GM12878 (cell line): Measurements from ENCODE around the gene EEFSEC. TPM values are rescaled to one million over a fixed set of nuclear protein-coding genes. Genes with fewer than 3 reads are reported as not detected.

Experiments used
- ATAC-seq: fragments of 200-7000 bp; cut with Tn5 transposase; 3 replicates; pipeline ENCODE4 v1.9.1; 2020; ENCODE audit warnings: mild to moderate bottlenecking, moderate library complexity
- BruUV-seq: library from RNA; stranded (reverse); fragments of 400-500 nt; replicated peaks from 2 replicates; lab custom pipeline; 2021; lab: Mats Ljungman, UMichigan
- CTCF ChIA-PET: fragments of 300-600 bp; sonication (Branson Sonifier 250); formaldehyde crosslinking; extraction: SDS; loops from one replicate; lab custom pipeline; 2021; ENCODE audit warnings: inconsistent platforms; lab: Yijun Ruan, JAX
- POLR2A ChIA-PET: fragments of 350-600 bp; formaldehyde crosslinking; extraction: SDS; loops from one replicate; lab custom pipeline; 2021; ENCODE audit warnings: inconsistent platforms; lab: Charles Lee
- RAD21 ChIA-PET: fragments of 300-600 bp; sonication (Branson Sonifier 250); formaldehyde crosslinking; loops from one replicate; lab custom pipeline; 2023; ENCODE audit warnings: antibody characterized with exemption; ENCODE audit not compliant: unreplicated experiment; lab: Charles Lee
- SMC1A ChIA-PET: fragments of 300-600 bp; sonication (Branson Sonifier 250); formaldehyde crosslinking; loops from one replicate; lab custom pipeline; 2023; ENCODE audit not compliant: unreplicated experiment, uncharacterized antibody; lab: Charles Lee
- DNase-seq: peaks from one replicate; pipeline ENCODE4 v3.0.0-alpha.2; 2011; ENCODE audit warnings: low read depth, low spot score
- FAIRE-seq: peaks from 3 replicates; lab custom pipeline; 2011; peaks lifted over from hg19 to GRCh38; lab: Jason Lieb, UNC
- H2AFZ ChIP-seq: 2 replicates; pipeline ENCODE4 v1.6.0; 2011; ENCODE audit warnings: low read depth, low read length, control low read depth; ENCODE audit not compliant: control insufficient read depth
- H3K27ac ChIP-seq: 2 replicates; pipeline ENCODE4 v1.5.1; 2011; ENCODE audit warnings: control low read depth; ENCODE audit not compliant: control insufficient read depth, insufficient read depth
- H3K27me3 ChIP-seq, 2 experiments: replicated peaks in 1 of 2; 2 replicates each; pipeline versions ENCODE4 v1.6.0 to v1.6.1; 2011; ENCODE audit warnings: low read length in 1 of 2; ENCODE audit not compliant: control insufficient read depth in 2 of 2, insufficient read depth in 2 of 2
- H3K36me3 ChIP-seq, 2 experiments: 2 replicates each; pipeline ENCODE4 v1.5.1; 2011; ENCODE audit warnings: low read length in 1 of 2; ENCODE audit not compliant: control insufficient read depth in 2 of 2, insufficient read depth in 2 of 2
- H3K4me1 ChIP-seq: 2 replicates; pipeline ENCODE4 v1.6.1; 2011; ENCODE audit warnings: mild to moderate bottlenecking, low read length, moderate library complexity, mixed read lengths; ENCODE audit not compliant: control insufficient read depth, insufficient read depth
- H3K4me2 ChIP-seq: 2 replicates; pipeline ENCODE4 v1.6.0; 2011; ENCODE audit warnings: control low read depth; ENCODE audit not compliant: control insufficient read depth, insufficient read depth
- H3K4me3 ChIP-seq: fragments of 200-600 bp; sonication (generic); 2 replicates; pipeline ENCODE4 v1.5.1; 2016
- H3K79me2 ChIP-seq: 2 replicates; pipeline ENCODE4 v1.6.0; 2011; ENCODE audit warnings: low read length; ENCODE audit not compliant: control insufficient read depth, insufficient read depth
- H3K9ac ChIP-seq: 2 replicates; pipeline ENCODE4 v1.8.0; 2011; ENCODE audit warnings: low read length, control low read depth, mixed read lengths; ENCODE audit not compliant: control insufficient read depth, insufficient read depth
- H3K9me3 ChIP-seq: replicated peaks from 3 replicates; pipeline ENCODE4 v1.5.1; 2011; ENCODE audit warnings: mild to moderate bottlenecking, low read length; ENCODE audit not compliant: control insufficient read depth, insufficient read depth
- H4K20me1 ChIP-seq: 2 replicates; pipeline ENCODE4 v1.6.0; 2011; ENCODE audit not compliant: control insufficient read depth, insufficient read depth
- BCL3 ChIP-seq: IDR thresholded peaks from 2 replicates; pipeline ENCODE4 v1.6.1; 2011; ENCODE audit warnings: borderline replicate concordance, low read depth, mild to moderate bottlenecking, moderate library complexity, low read length; ENCODE audit not compliant: insufficient read depth, poor library complexity, severe bottlenecking
- CREM ChIP-seq: IDR thresholded peaks from 2 replicates; pipeline ENCODE4 v1.6.1; 2014; ENCODE audit warnings: antibody characterized with exemption, low read depth
- DPF2 ChIP-seq: fragments of 450-650 bp; IDR thresholded peaks from 2 replicates; pipeline ENCODE4 v1.6.1; 2017; ENCODE audit warnings: mild to moderate bottlenecking
- ETV6 ChIP-seq, 2 experiments: fragments of 450-650 bp in 1 of 2; IDR thresholded peaks in 1 of 2; conservative IDR thresholded peaks in 1 of 2; 2 replicates each; pipeline ENCODE4 v1.6.1; 2014; ENCODE audit warnings: antibody characterized with exemption in 1 of 2, borderline replicate concordance in 1 of 2, low read depth in 1 of 2, mild to moderate bottlenecking in 1 of 2, moderate library complexity in 1 of 2
- JUNB ChIP-seq: IDR thresholded peaks from 2 replicates; pipeline ENCODE4 v1.6.1; 2016; ENCODE audit warnings: antibody characterized with exemption, mild to moderate bottlenecking
- MEF2A ChIP-seq: IDR thresholded peaks from 2 replicates; pipeline ENCODE4 v1.6.1; 2011; ENCODE audit warnings: low read depth, mild to moderate bottlenecking, low read length, moderate library complexity; ENCODE audit not compliant: insufficient read depth
- MYC ChIP-seq: IDR thresholded peaks from 2 replicates; pipeline ENCODE4 v1.6.1; 2011; ENCODE audit warnings: mild to moderate bottlenecking, low read length, moderate library complexity, inconsistent platforms; ENCODE audit not compliant: insufficient read depth, insufficient replicate concordance, insufficient read length, severe bottlenecking
- NFIC ChIP-seq: IDR thresholded peaks from 2 replicates; pipeline ENCODE4 v1.6.1; 2012; ENCODE audit warnings: low read depth, mild to moderate bottlenecking, inconsistent platforms, low read length, moderate library complexity
- NFYA ChIP-seq: IDR thresholded peaks from 2 replicates; pipeline ENCODE4 v1.6.1; 2011; ENCODE audit warnings: low read depth, mild to moderate bottlenecking, low read length, improper control_type of control experiment, borderline replicate concordance
- NFYB ChIP-seq: IDR thresholded peaks from 2 replicates; pipeline ENCODE4 v1.6.1; 2011; ENCODE audit warnings: low read depth, mild to moderate bottlenecking, low read length, improper control_type of control experiment, moderate library complexity; ENCODE audit not compliant: insufficient read depth
- POLR2A ChIP-seq: IDR thresholded peaks from 2 replicates; pipeline ENCODE4 v1.6.1; 2011; ENCODE audit warnings: low read depth, mild to moderate bottlenecking, low read length
- SRF ChIP-seq, 2 experiments: IDR thresholded peaks; 2 replicates each; pipeline ENCODE4 v1.6.1; 2011; ENCODE audit warnings: low read depth in 2 of 2, low read length in 2 of 2, mild to moderate bottlenecking in 1 of 2, moderate library complexity in 1 of 2
- TAF1 ChIP-seq: IDR thresholded peaks from 2 replicates; pipeline ENCODE4 v1.6.1; 2011; ENCODE audit warnings: mild to moderate bottlenecking, low read depth, low read length, borderline replicate concordance
- ZBTB33 ChIP-seq: fragments of 450-650 bp; IDR thresholded peaks from 2 replicates; pipeline ENCODE4 v1.6.1; 2017; ENCODE audit warnings: mild to moderate bottlenecking
- ZZZ3 ChIP-seq: IDR thresholded peaks from 2 replicates; pipeline ENCODE4 v1.6.1; 2011; ENCODE audit warnings: low read depth; ENCODE audit not compliant: control insufficient read depth, insufficient read length
- WGBS: methylation state at CpG from one replicate; pipeline ENCODE4 v1.1.6; 2016; ENCODE audit warnings: low lambda C conversion rate; ENCODE audit not compliant: insufficient replicate concordance, insufficient coverage; ENCODE audit errors: missing lambda C conversion rate; 5-methylcytosine and 5-hydroxymethylcytosine counted together
- in situ Hi-C: fragments of 300-500 bp; cut with MboI; formaldehyde crosslinking; loops from 9 replicates; pipeline ENCODE4 v1.14.3; 2018; ENCODE audit warnings: mixed read lengths
- intact Hi-C: fragments of 100-400 bp; cut with micrococcal nuclease; formaldehyde crosslinking; loops from one replicate; pipeline ENCODE4 v1.14.2; 2022; ENCODE audit not compliant: unreplicated experiment
- polyA plus RNA-seq, 11 experiments: library from polyadenylated mRNA; depleted of rRNA in 4 of 11; unstranded in 6 of 11; stranded (reverse) in 5 of 11; fragments of >200 nt; fragmentation: Nextera tagmentation in 4 of 11; fragmentation: Illumina TruSeq in 1 of 11; extraction: Ambion mirVana in 4 of 11; extraction: Trizol in 1 of 11; gene quantifications; 1 replicate in 1 of 11; 2 replicates in 10 of 11; pipeline versions ENCODE4 v1.2.1 to v1.2.3, GENCODE V29; 2011 to 2016; ENCODE audit warnings: inconsistent platforms in 2 of 11, missing spikeins in 2 of 11, low read depth in 1 of 11
- total RNA-seq, 4 experiments: library from RNA; depleted of rRNA in 3 of 4; stranded (reverse); fragments of >200 nt in 3 of 4; fragmentation: Illumina TruSeq in 1 of 4; extraction: Trizol in 1 of 4; gene quantifications; 2 replicates each; pipeline versions ENCODE4 v1.2.1 to v1.2.3, GENCODE V29; 2013 to 2021
- TF ChIP-seq, protein P1 (sequence below): IDR thresholded peaks from 2 replicates; pipeline ENCODE4 v1.6.1; 2011; ENCODE audit warnings: borderline replicate concordance, low read depth, mild to moderate bottlenecking, moderate library complexity, mixed read lengths, low read length; ENCODE audit not compliant: insufficient read depth; ENCODE audit errors: extremely low read length
- TF ChIP-seq, protein P2 (sequence below): fragments of 450-650 bp; IDR thresholded peaks from 2 replicates; pipeline ENCODE4 v1.6.1; 2016; ENCODE audit warnings: mild to moderate bottlenecking

The EEFSEC gene
- total and polyA plus RNA-seq, 10 of the 15 experiments (the other 5 are each of a cell fraction or from before 2014, with no cell fraction given), result 0.29 to 29.1 (median 16.1) TPM

- no peak for TF ChIP-seq MYC
- TF ChIP-seq ETV6 (conservative IDR thresholded peaks at IDR 0.05 in 1 of 2, IDR thresholded peaks at IDR 0.05 in 1 of 2; ENCODE audit: borderline replicate concordance in 1 of 2, low read depth in 1 of 2), result no peak
Observed at GRCh38 chr3:128392021-128392420, 238.7 kb downstream of the EEFSEC start (continued).

DNA sequence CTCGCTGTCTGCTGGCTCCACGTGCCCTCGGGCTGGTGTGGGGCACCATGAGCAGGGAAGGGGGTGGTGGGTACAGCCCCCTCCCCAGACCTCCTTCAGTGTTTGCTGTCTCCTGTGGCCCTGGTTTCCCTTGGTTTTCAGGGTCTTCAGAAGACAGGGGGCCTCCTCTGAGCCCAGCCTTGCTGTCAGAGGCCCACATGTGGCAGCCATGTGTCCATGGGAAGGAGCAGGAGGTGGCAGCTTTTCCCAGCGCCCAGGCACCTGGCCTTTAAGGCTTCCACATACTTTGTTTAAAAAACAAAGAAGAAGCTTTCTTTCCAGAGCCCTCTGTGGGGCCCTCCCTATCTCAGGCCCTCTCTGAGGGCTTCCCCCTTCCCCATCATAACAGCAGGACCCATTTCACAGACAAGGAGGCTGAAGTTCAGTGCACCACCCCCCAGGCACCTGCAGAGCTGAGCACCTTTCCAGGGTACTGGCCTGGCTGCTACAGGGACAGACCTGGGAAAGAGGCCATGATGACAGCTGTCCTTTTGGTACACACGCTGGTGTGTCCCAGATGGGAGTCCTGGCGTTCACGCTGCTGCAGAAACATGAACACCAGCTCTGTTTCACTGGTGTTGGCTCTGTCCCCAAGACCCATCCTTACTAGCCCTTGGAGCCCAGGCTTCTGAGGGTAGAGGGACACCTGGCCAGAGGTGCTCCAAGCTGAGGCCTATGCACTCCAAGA is 239.7 kb downstream of the EEFSEC start:
- BruUV-seq, result no TSS peak
- Histone ChIP-seq H3K4me3 (no peak overlapping the region), H3K79me2 (no peaks in the 10 kb centered on the region), H3K27ac (no peak overlapping the region), H3K4me1 (no peaks in the 10 kb centered on the region), H2AFZ (no peak overlapping the region), H3K9me3 (no peaks in the 10 kb centered on the region), H3K4me2 (no peak overlapping the region), H3K9ac (no peak overlapping the region), H3K27me3 (no peaks in the 10 kb centered on the region), H3K36me3 (no peaks in the 10 kb centered on the region), H4K20me1 (0 out of 2 replicates have a peak, but pooled peaks cover 2% of the 10 kb centered on the region)
- in situ Hi-C loops, result no loop called here
- WGBS, result 93% methylated on average over 7 of the region's 7 CpGs
- DNase-seq (no peak), ATAC-seq (no peak), FAIRE-seq (no peak)
- POLR2A ChIA-PET, result no interaction called here
- intact Hi-C loops, result no loop called here
- CTCF ChIA-PET, result interaction anchor here (0.7 kb wide), 1 partner anchor 150 kb away, joined by 3 read pairs; no protein-coding TSS in a partner anchor
- SMC1A ChIA-PET, result no interaction called here
- RAD21 ChIA-PET, result no interaction called here
- no peak for TF ChIP-seq NFYB
- TF ChIP-seq, protein P1, sequence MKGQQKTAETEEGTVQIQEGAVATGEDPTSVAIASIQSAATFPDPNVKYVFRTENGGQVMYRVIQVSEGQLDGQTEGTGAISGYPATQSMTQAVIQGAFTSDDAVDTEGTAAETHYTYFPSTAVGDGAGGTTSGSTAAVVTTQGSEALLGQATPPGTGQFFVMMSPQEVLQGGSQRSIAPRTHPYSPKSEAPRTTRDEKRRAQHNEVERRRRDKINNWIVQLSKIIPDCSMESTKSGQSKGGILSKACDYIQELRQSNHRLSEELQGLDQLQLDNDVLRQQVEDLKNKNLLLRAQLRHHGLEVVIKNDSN, result no peak
- TF ChIP-seq NFYA, result no peak
- TF ChIP-seq ZZZ3, result no peak
- no peak for TF ChIP-seq BCL3
- TF ChIP-seq POLR2A, result no peak
- no peak for TF ChIP-seq DPF2
- no peak for TF ChIP-seq MEF2A
- no peak for TF ChIP-seq NFIC
- TF ChIP-seq JUNB, result no peak
- no peak for TF ChIP-seq ZBTB33
- TF ChIP-seq, protein P2, sequence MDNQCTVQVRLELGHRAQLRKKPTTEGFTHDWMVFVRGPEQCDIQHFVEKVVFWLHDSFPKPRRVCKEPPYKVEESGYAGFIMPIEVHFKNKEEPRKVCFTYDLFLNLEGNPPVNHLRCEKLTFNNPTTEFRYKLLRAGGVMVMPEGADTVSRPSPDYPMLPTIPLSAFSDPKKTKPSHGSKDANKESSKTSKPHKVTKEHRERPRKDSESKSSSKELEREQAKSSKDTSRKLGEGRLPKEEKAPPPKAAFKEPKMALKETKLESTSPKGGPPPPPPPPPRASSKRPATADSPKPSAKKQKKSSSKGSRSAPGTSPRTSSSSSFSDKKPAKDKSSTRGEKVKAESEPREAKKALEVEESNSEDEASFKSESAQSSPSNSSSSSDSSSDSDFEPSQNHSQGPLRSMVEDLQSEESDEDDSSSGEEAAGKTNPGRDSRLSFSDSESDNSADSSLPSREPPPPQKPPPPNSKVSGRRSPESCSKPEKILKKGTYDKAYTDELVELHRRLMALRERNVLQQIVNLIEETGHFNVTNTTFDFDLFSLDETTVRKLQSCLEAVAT, result no peak
- no peak for TF ChIP-seq SRF (IDR thresholded peaks at IDR 0.05; ENCODE audit: low read depth in 2 of 2, low read length in 2 of 2)
- TF ChIP-seq CREM, result no peak
- no peak for TF ChIP-seq TAF1
